ENCODE results near the gene RGS3.
"Not testable (repeated sequence)": the region's sequence is repeated elsewhere in the genome, so short reads cannot be mapped to it uniquely, and the experiment has no call there.

Gene RGS3

GRCh38 chr9:113532809-113533190 is 69.3 kb downstream of the RGS3 start:
- DNase-seq: no peak

DNA sequence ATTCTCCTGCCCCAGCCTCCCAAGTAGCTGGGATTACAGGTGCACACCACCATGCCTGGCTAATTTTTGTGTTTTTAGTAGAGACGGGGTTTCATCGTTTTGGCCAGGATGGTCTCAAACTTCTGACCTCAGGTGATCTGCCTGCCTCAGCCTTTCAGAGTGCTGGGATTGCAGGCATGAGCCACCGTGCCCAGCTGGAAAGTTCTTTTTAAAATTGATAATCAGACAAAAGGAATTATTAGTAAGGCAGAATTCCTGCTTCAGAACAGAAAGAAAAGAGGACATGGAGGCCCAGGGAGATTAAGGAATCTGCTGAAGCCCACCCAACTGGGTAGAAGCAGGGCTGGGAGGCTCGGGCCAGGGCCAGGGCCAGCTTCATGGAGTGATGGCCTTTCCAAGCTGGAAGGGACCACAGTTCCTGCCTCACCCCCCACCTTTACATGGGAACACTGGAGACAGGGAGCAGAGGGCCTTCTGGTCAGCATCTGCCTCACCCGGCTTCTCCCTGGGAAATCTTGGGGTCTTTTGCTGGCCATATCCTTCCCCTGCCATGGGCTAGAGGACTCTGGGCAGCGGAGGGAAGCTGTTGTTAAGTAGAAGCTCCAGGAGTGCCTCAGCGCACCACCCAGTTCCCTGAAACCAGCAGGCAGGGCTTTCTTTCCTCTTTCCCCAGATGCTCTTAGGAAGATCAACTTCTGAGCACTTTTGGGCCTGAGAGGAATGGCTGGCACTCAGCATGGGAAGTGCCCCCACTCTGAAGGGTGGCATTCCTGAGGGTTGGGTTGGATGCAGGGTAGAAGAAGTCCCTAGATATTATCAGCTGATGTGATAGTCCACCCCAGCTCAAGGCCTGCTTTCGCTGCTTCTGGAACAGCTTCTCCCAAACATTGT is 70.1 kb downstream of the RGS3 start:
- DNase-seq: no peak

DNA sequence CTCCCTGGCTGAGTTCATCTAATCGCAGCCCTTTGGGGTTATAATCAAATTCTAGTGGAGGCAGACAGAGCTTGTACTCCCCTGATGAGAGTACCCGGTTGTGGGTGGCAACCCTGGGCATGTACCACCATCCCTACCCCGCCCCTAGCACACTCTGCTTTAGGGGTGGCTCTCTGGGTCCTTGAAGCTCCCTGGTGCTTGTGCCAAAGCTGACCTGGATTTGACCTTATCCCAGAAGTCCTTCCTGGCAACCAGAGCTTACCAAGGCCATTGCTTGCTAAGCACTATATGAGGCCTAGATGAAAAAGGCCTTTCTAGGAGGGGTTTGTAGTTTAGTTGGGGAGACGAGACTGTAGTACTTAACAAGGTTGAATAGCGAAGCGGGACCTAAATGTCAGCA is 72.2 kb downstream of the RGS3 start:
- no peak for DNase-seq

DNA sequence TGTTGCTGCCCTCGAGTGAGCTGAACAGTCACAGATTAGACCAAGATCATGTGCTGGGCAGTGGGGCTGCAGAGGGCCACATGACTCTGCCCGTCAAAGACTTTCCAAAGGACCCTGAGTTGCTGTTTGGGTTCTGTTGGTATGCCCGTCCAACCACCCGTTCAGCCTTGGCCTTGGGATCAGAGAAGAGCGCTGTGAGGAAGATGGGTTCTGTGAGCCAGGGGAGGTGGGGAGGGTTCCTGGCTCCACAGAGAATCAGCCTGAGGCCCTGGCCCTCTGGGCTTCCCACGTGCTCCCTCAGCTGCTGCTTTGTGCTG is 72.6 kb downstream of the RGS3 start:
- DNase-seq: no peak

DNA sequence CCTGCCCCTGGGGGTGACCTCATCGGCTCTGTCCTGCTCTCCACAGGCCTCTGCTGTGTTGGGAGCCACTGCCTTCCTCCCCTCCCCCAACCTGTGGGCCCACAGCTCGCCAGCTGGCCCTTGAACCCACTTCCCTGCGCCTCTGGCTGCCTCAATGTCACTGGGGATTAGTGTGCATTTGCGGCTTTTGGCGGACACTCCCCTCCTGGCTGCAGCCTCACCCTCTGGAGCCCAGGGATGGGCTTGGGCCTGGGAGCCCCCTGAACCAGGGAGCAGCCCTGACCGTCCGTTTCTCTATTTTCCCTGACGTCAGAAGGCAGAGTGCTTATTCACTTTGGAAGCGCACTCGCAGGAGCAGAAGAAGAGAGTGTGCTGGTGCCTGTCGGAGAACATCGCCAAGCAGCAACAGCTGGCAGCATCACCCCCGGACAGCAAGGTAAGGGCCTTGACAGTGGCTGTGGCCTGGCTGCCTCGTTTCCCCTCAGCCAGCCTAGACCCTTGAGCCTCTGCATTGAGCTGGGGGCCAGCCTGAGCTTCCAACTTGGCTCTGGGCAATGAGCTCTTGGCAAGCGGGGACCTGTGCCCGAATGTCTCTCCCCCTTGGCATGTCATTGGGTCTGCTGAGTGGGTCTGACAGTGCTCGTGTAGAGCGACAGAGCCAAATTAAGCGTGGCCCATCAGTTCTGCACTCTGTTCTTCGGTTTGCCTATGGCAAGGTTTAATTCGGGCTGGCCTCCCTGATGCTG is 73.1 kb downstream of the RGS3 start:
- DNase-seq: no peak

DNA sequence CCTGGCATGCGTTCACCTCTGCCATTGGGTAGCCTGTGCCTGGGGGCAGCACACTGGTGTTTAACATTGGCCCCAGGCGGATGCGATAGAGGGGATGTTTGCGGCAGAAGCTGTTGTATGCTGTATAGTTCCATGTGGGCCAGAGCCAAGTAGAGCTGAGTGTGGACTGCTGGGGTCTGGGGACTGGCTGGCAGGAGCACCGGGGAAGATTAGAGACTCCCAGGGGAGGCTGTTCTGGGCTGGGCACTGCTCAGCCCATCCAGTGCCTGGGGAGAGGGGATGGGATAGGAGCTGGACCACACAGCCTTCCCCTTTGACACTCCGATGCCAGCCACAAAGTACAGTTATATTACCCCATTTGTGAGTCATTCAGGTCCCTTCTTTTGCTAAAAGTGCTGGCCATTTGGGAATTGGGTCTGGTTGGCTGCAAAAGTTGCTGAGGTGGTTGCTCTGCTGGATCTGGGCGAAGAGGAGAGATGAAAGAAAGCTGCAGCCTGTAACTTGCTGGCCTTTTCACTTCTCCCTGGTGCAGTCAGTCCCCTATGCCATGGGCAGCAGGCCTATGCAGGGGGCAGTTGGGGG is 73.8 kb downstream of the RGS3 start:
- DNase-seq: no peak

DNA sequence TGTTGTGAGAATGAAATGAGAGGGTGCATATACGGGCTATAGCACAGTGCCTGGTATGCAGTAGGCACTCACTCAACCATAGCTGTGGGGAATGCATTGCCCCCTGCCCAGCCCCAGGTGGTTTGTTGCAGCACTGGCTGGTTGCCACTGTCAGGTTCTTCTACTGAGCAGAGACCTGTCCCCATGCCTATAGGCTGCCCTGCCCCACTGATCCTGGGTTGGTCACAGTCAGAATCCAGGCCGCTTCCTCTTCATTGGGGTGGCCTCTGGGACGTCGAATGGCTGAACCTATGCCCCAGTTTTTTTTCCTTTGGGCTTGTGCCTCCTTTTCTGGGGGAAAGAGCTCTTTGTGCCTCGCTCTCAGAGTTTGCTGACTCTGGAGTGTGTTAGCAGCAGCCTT is 74.6 kb downstream of the RGS3 start:
- DNase-seq: no peak

DNA sequence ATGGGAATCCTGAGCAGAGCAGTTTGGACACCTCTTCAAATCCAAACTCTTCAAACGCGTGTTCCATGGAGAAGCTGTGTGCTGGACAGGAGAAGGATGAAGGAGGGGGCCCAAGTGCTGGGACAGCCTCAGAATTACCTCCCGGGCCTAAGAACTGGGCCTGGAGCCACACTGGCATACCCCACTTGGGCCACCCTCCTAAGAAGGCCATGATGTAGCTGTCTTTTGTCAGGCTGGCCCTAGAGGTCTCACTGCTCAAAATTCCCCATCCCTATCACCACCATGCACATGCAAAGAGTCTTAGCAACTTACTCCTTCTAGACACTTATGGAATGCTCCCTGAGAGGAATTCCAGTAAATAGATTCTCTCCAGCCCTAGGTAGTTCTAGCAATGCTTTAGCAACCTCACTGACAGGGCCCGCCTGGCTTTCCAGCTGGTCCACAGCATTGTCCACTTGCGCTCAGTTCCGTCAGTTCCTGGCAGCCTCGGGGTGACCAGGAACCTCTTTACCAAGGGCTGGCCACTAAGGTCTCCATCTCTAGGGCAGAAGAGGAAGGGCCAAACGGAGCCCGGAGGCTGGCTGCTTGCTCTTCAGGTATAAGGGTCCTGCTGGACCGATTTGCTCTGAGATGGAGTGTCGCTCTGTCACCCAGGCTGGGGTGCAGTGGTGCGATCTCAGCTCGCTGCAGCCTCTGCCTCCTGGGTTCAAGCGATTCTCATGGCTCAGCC is 75.3 kb downstream of the RGS3 start:
- no peak for DNase-seq

- DNase-seq: no peak
These were observed 76.9 kb downstream of the RGS3 start for GRCh38 chr9:113540466-113540865.

GRCh38 chr9:113541019-113541900 is 77.7 kb downstream of the RGS3 start:
- peak; percentile 89 for DNase-seq

- no peak for DNase-seq
These were observed 78.5 kb downstream of the RGS3 start for GRCh38 chr9:113542006-113542405.

- peak; percentile 39 for DNase-seq
These were observed 79.2 kb downstream of the RGS3 start for GRCh38 chr9:113542741-113543140.

GRCh38 chr9:113543296-113543981 is 79.9 kb downstream of the RGS3 start:
- DNase-seq: no peak

- DNase-seq: no peak
These were observed 80.4 kb downstream of the RGS3 start for GRCh38 chr9:113543982-113544303.

DNA sequence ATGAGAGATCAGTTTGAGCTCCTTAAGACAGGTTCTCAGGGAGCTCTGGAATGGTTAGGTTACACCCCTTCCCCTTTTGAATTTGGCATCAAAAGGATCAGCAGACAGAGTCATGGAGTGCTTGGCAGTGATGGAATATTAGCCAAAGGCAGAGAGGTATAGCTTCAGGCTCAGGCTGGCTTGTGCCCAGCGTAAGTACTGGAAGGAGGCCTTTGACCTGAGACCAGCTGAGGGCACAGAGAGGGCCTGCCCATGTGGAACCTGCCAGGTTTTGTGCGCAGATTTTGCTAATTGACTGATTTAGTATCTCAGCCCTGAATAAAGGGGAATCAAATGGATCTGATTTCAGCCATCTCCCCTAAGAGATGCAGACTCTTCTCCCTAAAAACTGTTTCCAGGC is 81.5 kb downstream of the RGS3 start:
- no peak for DNase-seq

DNA sequence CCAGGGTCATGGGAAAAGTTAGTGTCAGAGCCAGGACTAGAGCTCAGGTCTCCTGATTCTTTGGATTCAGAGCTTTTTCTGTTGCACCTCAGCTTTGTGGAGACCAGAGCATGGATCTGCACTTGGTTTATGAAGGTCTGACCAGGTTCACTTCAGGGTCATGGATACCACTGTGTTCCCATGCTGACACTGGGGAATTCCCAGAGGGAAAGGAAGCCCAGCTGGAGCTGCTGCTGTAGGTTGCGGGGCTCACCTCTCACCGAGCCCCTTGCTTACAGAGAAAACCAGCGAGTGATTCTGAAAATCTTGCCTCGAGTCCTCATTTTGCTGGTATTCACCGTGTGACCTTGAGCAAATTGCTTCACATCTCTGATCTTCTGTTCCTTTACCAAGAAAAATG is 83.0 kb downstream of the RGS3 start:
- no peak for DNase-seq

- DNase-seq: no peak
These were observed 84.0 kb downstream of the RGS3 start for GRCh38 chr9:113547501-113547900.

GRCh38 chr9:113548221-113549041 is 84.9 kb downstream of the RGS3 start:
- DNase-seq: peak; percentile 37

- not testable (repeated sequence) for DNase-seq
These were observed 86.4 kb downstream of the RGS3 start for GRCh38 chr9:113549892-113550291.

GRCh38 chr9:113556877-113557593 is 93.5 kb downstream of the RGS3 start:
- DNase-seq: no peak
